AG09319 (cell line): ENCODE results near the gene CPXM2.

Source experiments
- DNase-seq: peaks from one replicate; pipeline ENCODE4 v3.0.0-alpha.2; 2010; ENCODE audit warnings: low read depth; ENCODE audit errors: extremely low read depth
- CTCF ChIP-seq: IDR thresholded peaks from 2 replicates; pipeline ENCODE4 v1.5.1; 2011; ENCODE audit warnings: low read depth, mild to moderate bottlenecking, inconsistent platforms, low read length, moderate library complexity

CPXM2 gene

GRCh38 chr10:123808906-123809305, 82.7 kb downstream of the CPXM2 start:
- DNase-seq = peak; percentile 83
- TF ChIP-seq CTCF = no peak

- TF ChIP-seq CTCF = no peak
- no peak for DNase-seq
Observed at GRCh38 chr10:123808286-123808685, 83.3 kb downstream of the CPXM2 start.

GRCh38 chr10:123807444-123808035, 84.1 kb downstream of the CPXM2 start:
- DNase-seq = no peak
- no peak for TF ChIP-seq CTCF

GRCh38 chr10:123804716-123805115, 86.9 kb downstream of the CPXM2 start:
- DNase-seq = peak; percentile 82
- no peak for TF ChIP-seq CTCF

GRCh38 chr10:123800821-123801220, 90.8 kb downstream of the CPXM2 start:
- TF ChIP-seq CTCF = no peak
- no peak for DNase-seq

- TF ChIP-seq CTCF = no peak
- no peak for DNase-seq
Observed at GRCh38 chr10:123800289-123800688, 91.3 kb downstream of the CPXM2 start.

- DNase-seq = no peak
- TF ChIP-seq CTCF = no peak
Observed at GRCh38 chr10:123798856-123799255, 92.8 kb downstream of the CPXM2 start.
